SH-SY5Y (cell line): ENCODE results near the gene CASK.

Source experiments
- GATA2 ChIP-seq: IDR thresholded peaks from 2 replicates; pipeline ENCODE4 v1.6.1; 2011; ENCODE audit warnings: mild to moderate bottlenecking, low read depth, low read length
- GATA3 ChIP-seq: IDR thresholded peaks from 2 replicates; pipeline ENCODE4 v1.6.1; 2011; ENCODE audit warnings: low read depth, mild to moderate bottlenecking, low read length, moderate library complexity

DNA sequence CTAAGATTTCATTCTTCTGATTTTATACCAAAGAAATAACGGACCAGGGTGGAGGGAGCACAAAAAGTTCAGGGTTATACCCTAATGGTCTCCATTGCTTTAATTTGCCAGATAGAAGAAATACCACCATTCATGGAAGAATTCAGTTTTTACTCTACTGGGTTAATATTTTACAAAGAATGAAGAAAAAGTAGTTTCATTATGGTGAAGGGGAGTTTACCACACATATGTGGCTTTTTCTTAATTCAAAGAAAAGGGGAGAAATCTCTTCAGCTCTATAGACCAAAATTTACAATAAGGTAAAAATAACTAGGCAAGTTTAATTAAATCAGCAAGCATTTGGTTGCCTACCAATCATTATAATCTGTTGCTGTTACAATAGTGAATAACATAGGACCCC lies 37.6 kb downstream of the CASK start:
- no peak for TF ChIP-seq GATA2
- TF ChIP-seq GATA3: no peak
